ENCODE results near the gene ZNF609.

The ZNF609 gene

GRCh38 chr15:64694816-64695215 is 234.4 kb downstream of the ZNF609 start:
- WGBS (ENCODE audit: insufficient coverage), result no CpG with 5 or more reads among the region's 2 CpGs
- CTCF ChIA-PET, result interaction anchor here (0.6 to 25.1 kb wide), 8 partner anchors 9 to 314 kb away, joined by 3 to 625 read pairs (median 4); no protein-coding TSS in a partner anchor
- POLR2A ChIA-PET, result interaction anchor here (0.8 to 1.2 kb wide), 2 partner anchors 22 to 33 kb away, joined by 4 to 5 read pairs; no protein-coding TSS in a partner anchor
- H3K9me3 ChIP-seq (ENCODE audit: control extremely low read depth in 1 of 5, control insufficient read depth in 4 of 5, insufficient read depth in 2 of 5, low read depth in 1 of 5, low read length in 4 of 5), result no peaks in the 10 kb centered on the region
- H3K4me3 ChIP-seq (ENCODE audit: control insufficient read depth in 1 of 7, extremely low read depth in 1 of 7, insufficient read depth in 4 of 7, low read depth in 2 of 7, low read length in 6 of 7), result peak overlapping the region in 4 of 7 experiments; percentile 32 to 61 (median 43)
- peak overlapping the region; percentile 50 to 83 for H3K27ac ChIP-seq (ENCODE audit: insufficient read depth in 1 of 2, low read depth in 1 of 2, low read length in 2 of 2, poor library complexity in 1 of 2, severe bottlenecking in 2 of 2)
- peaks cover 5 to 31% (median 15%) of the 10 kb centered on the region in 4 experiments for H3K36me3 ChIP-seq (ENCODE audit: control insufficient read depth in 4 of 4, insufficient read depth in 4 of 4, low read length in 3 of 4)
- peak in 1 of 3 donors; percentile 19 for DNase-seq
- H3K4me1 ChIP-seq (ENCODE audit: control extremely low read depth in 1 of 4, control insufficient read depth in 4 of 4, insufficient read depth in 4 of 4, low read length in 3 of 4), result peaks cover 36 to 87% (median 73%) of the 10 kb centered on the region in 4 experiments
- no peaks in the 10 kb centered on the region for H3K27me3 ChIP-seq (replicated peaks in 2 of 5; ENCODE audit: control insufficient read depth in 4 of 5, insufficient read depth in 5 of 5, low read length in 4 of 5)

- 0% methylated on average over 1 of the region's 6 CpGs for WGBS (ENCODE audit: insufficient coverage)
- ChIA-PET POLR2A (interaction anchor here (0.6 to 1.2 kb wide), 4 partner anchors 22 to 265 kb away, joined by 3 to 7 read pairs (median 4); no protein-coding TSS in a partner anchor), CTCF (interaction anchor here (0.5 to 25.1 kb wide), 8 partner anchors 8 to 862 kb away, joined by 3 to 625 read pairs (median 4); no protein-coding TSS in a partner anchor)
Measured at GRCh38 chr15:64695561-64695992, 235.2 kb downstream of the ZNF609 start.

GRCh38 chr15:64696481-64696880 is 236.1 kb downstream of the ZNF609 start:
- WGBS (ENCODE audit: insufficient coverage), result 100% methylated on average over 2 of the region's 3 CpGs
- no peak for DNase-seq
- Histone ChIP-seq H3K36me3 (ENCODE audit: control insufficient read depth in 4 of 4, insufficient read depth in 4 of 4, low read length in 3 of 4) (peaks cover 0 to 22% (median 7%) of the 10 kb centered on the region in 4 experiments), H3K4me3 (ENCODE audit: control insufficient read depth in 1 of 7, extremely low read depth in 1 of 7, insufficient read depth in 4 of 7, low read depth in 2 of 7, low read length in 6 of 7) (peak overlapping the region in 1 of 7 experiments; percentile 50), H3K27me3 (replicated peaks in 2 of 5; ENCODE audit: control insufficient read depth in 4 of 5, insufficient read depth in 5 of 5, low read length in 4 of 5) (no peaks in the 10 kb centered on the region), H3K4me1 (ENCODE audit: control extremely low read depth in 1 of 4, control insufficient read depth in 4 of 4, insufficient read depth in 4 of 4, low read length in 3 of 4) (peaks cover 46 to 92% (median 85%) of the 10 kb centered on the region in 4 experiments), H3K9me3 (ENCODE audit: control extremely low read depth in 1 of 5, control insufficient read depth in 4 of 5, insufficient read depth in 2 of 5, low read depth in 1 of 5, low read length in 4 of 5) (no peaks in the 10 kb centered on the region), H3K27ac (ENCODE audit: insufficient read depth in 1 of 2, low read depth in 1 of 2, low read length in 2 of 2, poor library complexity in 1 of 2, severe bottlenecking in 2 of 2) (peak overlapping the region in 1 of 2 experiments; percentile 70)
- ChIA-PET CTCF (interaction anchor here (0.7 to 25.1 kb wide), 4 partner anchors 11 to 863 kb away, joined by 3 to 625 read pairs (median 23); no protein-coding TSS in a partner anchor), POLR2A (no interaction called here)

More at GRCh38 chr15:64695561-64695992, 235.2 kb downstream of the ZNF609 start:
- peak; percentile 96 to 100 (median 99) for DNase-seq
- no peaks in the 10 kb centered on the region for H3K27me3 ChIP-seq (replicated peaks in 2 of 5; ENCODE audit: control insufficient read depth in 4 of 5, insufficient read depth in 5 of 5, low read length in 4 of 5)
- H3K27ac ChIP-seq (ENCODE audit: insufficient read depth in 1 of 2, low read depth in 1 of 2, low read length in 2 of 2, poor library complexity in 1 of 2, severe bottlenecking in 2 of 2), result peak overlapping the region; percentile 55 to 83
- peaks cover 0 to 29% (median 14%) of the 10 kb centered on the region in 4 experiments for H3K36me3 ChIP-seq (ENCODE audit: control insufficient read depth in 4 of 4, insufficient read depth in 4 of 4, low read length in 3 of 4)
- no peaks in the 10 kb centered on the region for H3K9me3 ChIP-seq (ENCODE audit: control extremely low read depth in 1 of 5, control insufficient read depth in 4 of 5, insufficient read depth in 2 of 5, low read depth in 1 of 5, low read length in 4 of 5)
- H3K4me3 ChIP-seq (ENCODE audit: control insufficient read depth in 1 of 7, extremely low read depth in 1 of 7, insufficient read depth in 4 of 7, low read depth in 2 of 7, low read length in 6 of 7), result peak overlapping the region in 4 of 7 experiments; percentile 27 to 61 (median 40)
- H3K4me1 ChIP-seq (ENCODE audit: control extremely low read depth in 1 of 4, control insufficient read depth in 4 of 4, insufficient read depth in 4 of 4, low read length in 3 of 4), result peaks cover 39 to 91% (median 80%) of the 10 kb centered on the region in 4 experiments

GRCh38 chr15:64697911-64698369 is 237.6 kb downstream of the ZNF609 start:
- no peak for DNase-seq
- whole genome bisulfite sequencing (ENCODE audit: insufficient coverage), result 100% methylated on average over 2 of the region's 3 CpGs
- H3K36me3 ChIP-seq (ENCODE audit: control insufficient read depth in 4 of 4, insufficient read depth in 4 of 4, low read length in 3 of 4), result peaks cover 0 to 17% (median 6%) of the 10 kb centered on the region in 4 experiments
- CTCF ChIA-PET, result interaction anchor here (1.2 to 25.1 kb wide), 4 partner anchors 9 to 509 kb away, joined by 3 to 625 read pairs (median 26); no protein-coding TSS in a partner anchor
- H3K4me1 ChIP-seq (ENCODE audit: control extremely low read depth in 1 of 4, control insufficient read depth in 4 of 4, insufficient read depth in 4 of 4, low read length in 3 of 4), result peaks cover 49 to 92% (median 83%) of the 10 kb centered on the region in 4 experiments
- no peak overlapping the region for H3K4me3 ChIP-seq (ENCODE audit: control insufficient read depth in 1 of 7, extremely low read depth in 1 of 7, insufficient read depth in 4 of 7, low read depth in 2 of 7, low read length in 6 of 7)
- POLR2A ChIA-PET, result no interaction called here
- no peaks in the 10 kb centered on the region for H3K27me3 ChIP-seq (replicated peaks in 2 of 5; ENCODE audit: control insufficient read depth in 4 of 5, insufficient read depth in 5 of 5, low read length in 4 of 5)
- no peaks in the 10 kb centered on the region for H3K9me3 ChIP-seq (ENCODE audit: control extremely low read depth in 1 of 5, control insufficient read depth in 4 of 5, insufficient read depth in 2 of 5, low read depth in 1 of 5, low read length in 4 of 5)
- H3K27ac ChIP-seq (ENCODE audit: insufficient read depth in 1 of 2, low read depth in 1 of 2, low read length in 2 of 2, poor library complexity in 1 of 2, severe bottlenecking in 2 of 2), result no peak overlapping the region

GRCh38 chr15:64698823-64699222 is 238.4 kb downstream of the ZNF609 start:
- no peak for DNase-seq
- peak overlapping the region in 1 of 2 experiments; percentile 4 for H3K27ac ChIP-seq (ENCODE audit: insufficient read depth in 1 of 2, low read depth in 1 of 2, low read length in 2 of 2, poor library complexity in 1 of 2, severe bottlenecking in 2 of 2)
- CTCF ChIA-PET, result interaction anchor here (1.3 to 25.1 kb wide), 3 partner anchors 10 to 27 kb away, joined by 3 to 625 read pairs (median 50); no protein-coding TSS in a partner anchor
- peaks cover 0 to 11% (median 6%) of the 10 kb centered on the region in 4 experiments for H3K36me3 ChIP-seq (ENCODE audit: control insufficient read depth in 4 of 4, insufficient read depth in 4 of 4, low read length in 3 of 4)
- no peak overlapping the region for H3K4me3 ChIP-seq (ENCODE audit: control insufficient read depth in 1 of 7, extremely low read depth in 1 of 7, insufficient read depth in 4 of 7, low read depth in 2 of 7, low read length in 6 of 7)
- no peaks in the 10 kb centered on the region for H3K27me3 ChIP-seq (replicated peaks in 2 of 5; ENCODE audit: control insufficient read depth in 4 of 5, insufficient read depth in 5 of 5, low read length in 4 of 5)
- POLR2A ChIA-PET, result no interaction called here
- H3K4me1 ChIP-seq (ENCODE audit: control extremely low read depth in 1 of 4, control insufficient read depth in 4 of 4, insufficient read depth in 4 of 4, low read length in 3 of 4), result peaks cover 45 to 89% (median 79%) of the 10 kb centered on the region in 4 experiments
- H3K9me3 ChIP-seq (ENCODE audit: control extremely low read depth in 1 of 5, control insufficient read depth in 4 of 5, insufficient read depth in 2 of 5, low read depth in 1 of 5, low read length in 4 of 5), result no peaks in the 10 kb centered on the region

- no peak for DNase-seq
- Histone ChIP-seq H3K36me3 (ENCODE audit: control insufficient read depth in 4 of 4, insufficient read depth in 4 of 4, low read length in 3 of 4) (peaks cover 0 to 9% (median 6%) of the 10 kb centered on the region in 4 experiments), H3K4me1 (ENCODE audit: control extremely low read depth in 1 of 4, control insufficient read depth in 4 of 4, insufficient read depth in 4 of 4, low read length in 3 of 4) (peaks cover 43 to 81% (median 71%) of the 10 kb centered on the region in 4 experiments), H3K4me3 (ENCODE audit: control insufficient read depth in 1 of 7, extremely low read depth in 1 of 7, insufficient read depth in 4 of 7, low read depth in 2 of 7, low read length in 6 of 7) (peak overlapping the region in 4 of 7 experiments; percentile 2 to 36 (median 10)), H3K27me3 (replicated peaks in 2 of 5; ENCODE audit: control insufficient read depth in 4 of 5, insufficient read depth in 5 of 5, low read length in 4 of 5) (no peaks in the 10 kb centered on the region), H3K9me3 (ENCODE audit: control extremely low read depth in 1 of 5, control insufficient read depth in 4 of 5, insufficient read depth in 2 of 5, low read depth in 1 of 5, low read length in 4 of 5) (no peaks in the 10 kb centered on the region), H3K27ac (ENCODE audit: insufficient read depth in 1 of 2, low read depth in 1 of 2, low read length in 2 of 2, poor library complexity in 1 of 2, severe bottlenecking in 2 of 2) (no peak overlapping the region)
- CTCF ChIA-PET, result interaction anchor here (5.9 to 25.1 kb wide), 2 partner anchors 11 to 26 kb away, joined by 50 to 625 read pairs; no protein-coding TSS in a partner anchor
- whole genome bisulfite sequencing (ENCODE audit: insufficient coverage), result 94% methylated on average over 6 of the region's 7 CpGs
- POLR2A ChIA-PET, result no interaction called here
Measured at GRCh38 chr15:64699751-64700388, 239.5 kb downstream of the ZNF609 start.
